KMS-11 (cell line): ENCODE measurements around the gene PTPRA.

Experiments used
- H2AFZ ChIP-seq: fragments of 200-600 bp; sonication (generic); 2 replicates; pipeline ENCODE4 v1.6.1; 2016; ENCODE audit warnings: antibody characterized with exemption, mixed run types, low read depth
- H3K27ac ChIP-seq: fragments of 200-600 bp; sonication (generic); 2 replicates; pipeline ENCODE4 v1.6.1; 2016; ENCODE audit warnings: mild to moderate bottlenecking, mixed run types
- H3K27me3 ChIP-seq: fragments of 200-600 bp; sonication (generic); 2 replicates; pipeline ENCODE4 v1.6.1; 2017; ENCODE audit warnings: mild to moderate bottlenecking, low read depth, mixed run types, moderate library complexity; ENCODE audit not compliant: insufficient read depth
- H3K36me3 ChIP-seq: fragments of 200-600 bp; sonication (generic); 2 replicates; pipeline ENCODE4 v1.6.1; 2017; ENCODE audit warnings: mild to moderate bottlenecking, mixed run types; ENCODE audit not compliant: insufficient read depth
- H3K4me1 ChIP-seq: fragments of 200-600 bp; sonication (generic); 2 replicates; pipeline ENCODE4 v1.6.1; 2016; ENCODE audit warnings: mild to moderate bottlenecking, low read depth, mixed run types; ENCODE audit not compliant: poor library complexity, severe bottlenecking
- H3K4me2 ChIP-seq: fragments of 200-600 bp; sonication (generic); 2 replicates; pipeline ENCODE4 v1.7.0; 2016; ENCODE audit warnings: mild to moderate bottlenecking, mixed run types
- H3K4me3 ChIP-seq: fragments of 200-600 bp; sonication (generic); IDR thresholded peaks from 2 replicates; pipeline ENCODE4 v1.6.1; 2017; ENCODE audit warnings: low read depth, low read length, mixed read lengths; ENCODE audit not compliant: insufficient read depth
- H3K79me2 ChIP-seq: fragments of 200-600 bp; sonication (generic); 2 replicates; pipeline ENCODE4 v1.6.1; 2016; ENCODE audit warnings: low read depth, mixed run types; ENCODE audit not compliant: insufficient read depth
- H3K9ac ChIP-seq: fragments of 200-600 bp; sonication (generic); 2 replicates; pipeline ENCODE4 v1.6.1; 2016; ENCODE audit warnings: mild to moderate bottlenecking, mixed run types
- H4K20me1 ChIP-seq: fragments of 200-600 bp; sonication (generic); 2 replicates; pipeline ENCODE4 v1.6.1; 2016; ENCODE audit warnings: mild to moderate bottlenecking, mixed run types; ENCODE audit not compliant: insufficient read depth
- TF ChIP-seq, protein P1 (sequence below): fragments of 200-600 bp; sonication (generic); conservative IDR thresholded peaks from 2 replicates; pipeline ENCODE4 v1.6.1; 2017; ENCODE audit warnings: low read depth, mild to moderate bottlenecking, antibody characterized with exemption, low read length, moderate library complexity, mixed read lengths

Gene PTPRA

DNA sequence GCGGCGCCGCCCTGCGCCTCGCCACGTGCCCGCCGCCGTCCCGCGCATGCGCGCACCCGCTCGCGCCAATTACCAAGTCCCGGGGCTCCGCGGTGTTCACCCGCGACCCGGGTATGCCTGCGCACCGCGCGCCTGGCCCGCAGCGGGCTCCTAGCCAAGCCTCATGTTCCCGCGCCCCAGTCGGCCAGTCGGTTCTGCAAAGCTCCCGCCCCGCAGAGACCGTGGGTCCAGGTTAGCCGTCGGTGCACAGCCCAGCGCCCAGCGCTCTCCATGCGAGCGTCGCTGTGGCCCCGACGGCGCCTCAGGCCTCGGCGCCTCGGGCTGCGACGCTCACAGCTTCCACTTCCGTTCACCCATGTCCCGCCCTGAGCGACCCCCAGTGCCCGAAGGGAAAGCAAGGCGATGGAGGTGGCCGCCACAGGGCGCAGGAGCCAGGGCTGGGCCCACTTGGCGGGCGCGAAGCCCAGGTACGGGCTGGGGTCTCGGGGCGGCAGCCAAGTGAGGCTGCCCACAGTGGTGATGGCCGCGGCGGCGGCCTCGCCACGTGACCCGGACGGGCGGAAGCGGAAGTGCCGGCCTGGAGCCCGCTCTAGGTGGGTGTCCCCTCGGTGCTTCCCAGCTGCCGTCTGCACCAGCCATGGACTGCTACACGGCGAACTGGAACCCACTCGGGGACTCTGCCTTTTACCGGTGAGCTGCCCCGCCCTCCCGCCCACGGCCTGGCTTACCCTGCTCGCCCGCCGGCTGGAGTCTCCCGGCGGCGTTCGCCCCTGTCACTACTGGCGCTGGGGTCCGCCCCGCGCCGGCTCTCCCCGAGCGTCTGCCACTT is 32.9 kb upstream of the PTPRA start, which contains the start of the genes PCED1A and VPS16:
PCED1A (minus strand) TSS at position 518 of the 829 bp plus-strand sequence. CDS start 743 bp downstream, outside the sequence.
VPS16 (plus strand) TSS at position 608 of the 829 bp plus-strand sequence; CDS start at position 638, 30 bp downstream.
- Histone ChIP-seq H3K4me3 (no peak within 1 kb of the TSS), H3K4me1 (no peaks in the 10 kb centered on the region), H4K20me1 (no peaks in the 10 kb centered on the region), H3K36me3 (no peaks in the 10 kb centered on the region), H3K27ac (peak within 1 kb of the TSS; percentile 42; the same call in 1 of the 2 replicates), H2AFZ (peak within 1 kb of the TSS; percentile 86), H3K4me2 (peak within 1 kb of the TSS; percentile 42; the same call in 1 of the 2 replicates), H3K79me2 (no peaks in the 10 kb centered on the region), H3K27me3 (no peaks in the 10 kb centered on the region), H3K9ac (peak within 1 kb of the TSS; percentile 78)
- TF ChIP-seq, protein P1, sequence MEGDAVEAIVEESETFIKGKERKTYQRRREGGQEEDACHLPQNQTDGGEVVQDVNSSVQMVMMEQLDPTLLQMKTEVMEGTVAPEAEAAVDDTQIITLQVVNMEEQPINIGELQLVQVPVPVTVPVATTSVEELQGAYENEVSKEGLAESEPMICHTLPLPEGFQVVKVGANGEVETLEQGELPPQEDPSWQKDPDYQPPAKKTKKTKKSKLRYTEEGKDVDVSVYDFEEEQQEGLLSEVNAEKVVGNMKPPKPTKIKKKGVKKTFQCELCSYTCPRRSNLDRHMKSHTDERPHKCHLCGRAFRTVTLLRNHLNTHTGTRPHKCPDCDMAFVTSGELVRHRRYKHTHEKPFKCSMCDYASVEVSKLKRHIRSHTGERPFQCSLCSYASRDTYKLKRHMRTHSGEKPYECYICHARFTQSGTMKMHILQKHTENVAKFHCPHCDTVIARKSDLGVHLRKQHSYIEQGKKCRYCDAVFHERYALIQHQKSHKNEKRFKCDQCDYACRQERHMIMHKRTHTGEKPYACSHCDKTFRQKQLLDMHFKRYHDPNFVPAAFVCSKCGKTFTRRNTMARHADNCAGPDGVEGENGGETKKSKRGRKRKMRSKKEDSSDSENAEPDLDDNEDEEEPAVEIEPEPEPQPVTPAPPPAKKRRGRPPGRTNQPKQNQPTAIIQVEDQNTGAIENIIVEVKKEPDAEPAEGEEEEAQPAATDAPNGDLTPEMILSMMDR: no peak

DNA sequence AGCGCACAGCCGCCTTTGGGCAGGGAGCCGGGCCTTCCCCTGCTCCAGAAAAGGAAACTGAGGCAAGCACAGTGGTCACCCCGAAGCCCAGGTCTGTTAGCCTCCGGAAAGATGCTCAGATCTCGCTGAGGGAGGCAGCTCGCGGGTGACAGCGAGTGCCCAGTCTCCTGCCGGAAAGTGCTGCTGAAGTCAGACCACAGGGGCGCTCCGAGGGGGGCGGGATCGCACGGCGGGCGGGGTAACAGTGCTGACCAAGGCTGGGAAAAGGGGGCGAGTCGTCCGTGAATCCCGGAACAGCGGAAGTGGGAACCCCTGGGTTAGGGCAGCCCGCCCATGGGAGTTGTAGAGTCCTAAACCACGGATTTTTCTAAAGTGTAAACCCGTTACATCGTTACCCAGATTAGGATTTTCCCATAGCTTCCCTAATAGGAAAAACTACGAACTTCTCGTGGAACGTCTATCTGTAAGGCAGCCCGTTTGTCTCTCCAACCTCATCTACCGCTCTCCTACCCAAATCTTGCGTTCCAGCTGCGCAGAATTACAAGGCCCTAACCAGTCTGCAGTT is 32.2 kb upstream of the PTPRA start:
- Histone ChIP-seq H3K4me1 (no peaks in the 10 kb centered on the region), H3K27ac (no peak overlapping the region), H3K4me2 (peak overlapping the region; percentile 29; the same call in 1 of the 2 replicates), H3K27me3 (no peaks in the 10 kb centered on the region), H3K79me2 (no peaks in the 10 kb centered on the region), H3K9ac (no peak overlapping the region; the same call in 1 of the 2 replicates), H4K20me1 (no peaks in the 10 kb centered on the region), H3K4me3 (no peak overlapping the region), H3K36me3 (no peaks in the 10 kb centered on the region), H2AFZ (peak overlapping the region; percentile 54; the same call in 1 of the 2 replicates)
- TF ChIP-seq, protein P1: no peak

DNA sequence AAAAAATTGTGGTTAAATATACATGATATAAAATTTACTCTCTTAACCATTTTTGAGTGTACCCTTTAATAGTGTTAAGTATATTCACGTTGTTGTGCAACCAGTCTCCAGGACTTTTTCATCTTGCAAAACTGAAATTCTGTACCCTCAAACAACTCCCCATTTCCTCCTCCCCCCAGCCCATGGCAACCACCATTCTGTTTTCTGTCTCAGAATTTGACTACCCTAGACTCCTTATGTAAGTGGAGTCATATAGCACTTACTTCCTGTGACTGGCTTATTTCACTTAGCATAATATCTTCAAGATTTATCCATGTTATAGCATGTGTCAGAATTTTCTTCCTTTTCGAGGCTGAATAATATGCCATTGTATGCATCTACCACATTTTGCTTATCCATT is 27.7 kb upstream of the PTPRA start:
- TF ChIP-seq, protein P1: no peak
- Histone ChIP-seq H3K4me3 (no peak overlapping the region), H3K36me3 (no peaks in the 10 kb centered on the region), H2AFZ (no peak overlapping the region), H3K27me3 (no peaks in the 10 kb centered on the region), H3K27ac (no peak overlapping the region), H4K20me1 (no peaks in the 10 kb centered on the region), H3K4me1 (no peaks in the 10 kb centered on the region), H3K79me2 (no peaks in the 10 kb centered on the region), H3K4me2 (no peak overlapping the region), H3K9ac (no peak overlapping the region)

DNA sequence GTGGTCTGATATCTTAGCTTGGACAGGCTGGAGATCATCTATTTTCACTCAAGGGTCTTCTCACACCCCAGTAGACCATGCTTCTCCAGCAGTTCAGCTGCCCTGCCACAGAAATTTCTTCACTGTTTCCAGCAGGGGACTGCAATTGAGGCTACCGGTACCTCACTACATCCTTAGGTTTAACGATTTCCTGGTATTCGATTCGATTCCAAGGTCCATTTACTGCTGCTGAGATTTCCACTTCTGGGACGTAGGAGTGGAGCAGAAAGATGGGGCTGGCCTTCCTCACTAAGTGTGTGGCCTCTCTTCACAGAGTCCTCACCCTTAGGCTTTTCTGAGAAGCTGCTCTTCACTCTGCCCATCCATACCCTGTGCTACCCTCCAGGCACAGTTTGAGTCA is 26.6 kb upstream of the PTPRA start:
- Histone ChIP-seq H4K20me1 (no peaks in the 10 kb centered on the region), H3K4me2 (no peak overlapping the region), H3K36me3 (no peaks in the 10 kb centered on the region), H3K27me3 (no peaks in the 10 kb centered on the region), H3K4me1 (no peaks in the 10 kb centered on the region), H3K79me2 (no peaks in the 10 kb centered on the region), H3K4me3 (no peak overlapping the region), H2AFZ (no peak overlapping the region), H3K27ac (no peak overlapping the region), H3K9ac (no peak overlapping the region)
- TF ChIP-seq, protein P1: no peak
